ENCODE data around the gene TGFB1I1.

The TGFB1I1 gene

GRCh38 chr16:31508706-31509195 is 36.8 kb downstream of the TGFB1I1 start:
- Mint-ChIP-seq H3K9me3 (no peaks in the 10 kb centered on the region), H3K4me1 (peaks cover 20% of the 10 kb centered on the region)

GRCh38 chr16:31513126-31513525 is 41.2 kb downstream of the TGFB1I1 start:
- Mint-ChIP-seq H3K4me1 (peaks cover 11% of the 10 kb centered on the region), H3K27ac (no peak overlapping the region), H3K36me3 (ENCODE audit: low read depth) (no peaks in the 10 kb centered on the region), H3K9me3 (peaks cover 4% of the 10 kb centered on the region), H3K27me3 (ENCODE audit: low read depth) (peaks cover 14% of the 10 kb centered on the region), H3K4me3 (no peak overlapping the region)
- TF ChIP-seq, protein P1, sequence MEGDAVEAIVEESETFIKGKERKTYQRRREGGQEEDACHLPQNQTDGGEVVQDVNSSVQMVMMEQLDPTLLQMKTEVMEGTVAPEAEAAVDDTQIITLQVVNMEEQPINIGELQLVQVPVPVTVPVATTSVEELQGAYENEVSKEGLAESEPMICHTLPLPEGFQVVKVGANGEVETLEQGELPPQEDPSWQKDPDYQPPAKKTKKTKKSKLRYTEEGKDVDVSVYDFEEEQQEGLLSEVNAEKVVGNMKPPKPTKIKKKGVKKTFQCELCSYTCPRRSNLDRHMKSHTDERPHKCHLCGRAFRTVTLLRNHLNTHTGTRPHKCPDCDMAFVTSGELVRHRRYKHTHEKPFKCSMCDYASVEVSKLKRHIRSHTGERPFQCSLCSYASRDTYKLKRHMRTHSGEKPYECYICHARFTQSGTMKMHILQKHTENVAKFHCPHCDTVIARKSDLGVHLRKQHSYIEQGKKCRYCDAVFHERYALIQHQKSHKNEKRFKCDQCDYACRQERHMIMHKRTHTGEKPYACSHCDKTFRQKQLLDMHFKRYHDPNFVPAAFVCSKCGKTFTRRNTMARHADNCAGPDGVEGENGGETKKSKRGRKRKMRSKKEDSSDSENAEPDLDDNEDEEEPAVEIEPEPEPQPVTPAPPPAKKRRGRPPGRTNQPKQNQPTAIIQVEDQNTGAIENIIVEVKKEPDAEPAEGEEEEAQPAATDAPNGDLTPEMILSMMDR (IDR thresholded peaks at IDR 0.05; ENCODE audit: unreplicated experiment in 3 of 3), result no peak

More at GRCh38 chr16:31508706-31509195, 36.8 kb downstream of the TGFB1I1 start:
- H3K27ac Mint-ChIP-seq, result peak overlapping the region; percentile 100
- TF ChIP-seq, protein P1 (IDR thresholded peaks at IDR 0.05; ENCODE audit: unreplicated experiment in 3 of 3), result no peak
- H3K36me3 Mint-ChIP-seq (ENCODE audit: low read depth), result peaks cover 4% of the 10 kb centered on the region
- H3K27me3 Mint-ChIP-seq (ENCODE audit: low read depth), result no peaks in the 10 kb centered on the region
- peak overlapping the region; percentile 92 to 99 (median 94) for H3K4me3 Mint-ChIP-seq

DNA sequence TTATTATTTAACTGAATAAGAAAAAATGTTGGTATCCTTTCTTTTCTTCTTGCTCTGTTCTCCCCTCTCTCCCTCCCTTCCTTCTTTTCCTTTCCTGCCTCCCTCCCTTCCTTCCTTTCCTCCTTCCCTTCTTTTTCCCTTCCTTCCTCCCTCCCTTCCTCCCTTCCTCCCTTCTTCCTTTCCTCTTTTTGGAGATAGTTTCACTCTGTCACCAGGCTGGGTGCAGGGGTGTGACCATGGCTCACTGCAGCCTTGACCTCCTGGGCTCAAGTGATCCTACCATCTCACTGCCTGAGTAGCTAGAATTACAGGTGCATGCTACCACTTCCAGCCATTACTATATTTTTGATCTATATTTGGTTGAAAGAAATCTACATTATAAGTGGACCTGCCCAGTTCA is 41.9 kb downstream of the TGFB1I1 start:
- Mint-ChIP-seq H3K27ac (no peak overlapping the region), H3K36me3 (ENCODE audit: low read depth) (no peaks in the 10 kb centered on the region), H3K4me3 (no peak overlapping the region), H3K4me1 (peaks cover 5% of the 10 kb centered on the region), H3K9me3 (peaks cover 4% of the 10 kb centered on the region), H3K27me3 (ENCODE audit: low read depth) (peaks cover 14% of the 10 kb centered on the region)
- TF ChIP-seq, protein P1 (IDR thresholded peaks at IDR 0.05; ENCODE audit: unreplicated experiment in 3 of 3), result no peak

- Mint-ChIP-seq H3K27me3 (ENCODE audit: low read depth) (peaks cover 19% of the 10 kb centered on the region), H3K36me3 (ENCODE audit: low read depth) (no peaks in the 10 kb centered on the region), H3K9me3 (peaks cover 4% of the 10 kb centered on the region), H3K4me1 (no peaks in the 10 kb centered on the region), H3K27ac (no peak overlapping the region), H3K4me3 (no peak overlapping the region)
- TF ChIP-seq, protein P1 (IDR thresholded peaks at IDR 0.05; ENCODE audit: unreplicated experiment in 3 of 3), result no peak
Observed at GRCh38 chr16:31517800-31518402, 45.9 kb downstream of the TGFB1I1 start.

DNA sequence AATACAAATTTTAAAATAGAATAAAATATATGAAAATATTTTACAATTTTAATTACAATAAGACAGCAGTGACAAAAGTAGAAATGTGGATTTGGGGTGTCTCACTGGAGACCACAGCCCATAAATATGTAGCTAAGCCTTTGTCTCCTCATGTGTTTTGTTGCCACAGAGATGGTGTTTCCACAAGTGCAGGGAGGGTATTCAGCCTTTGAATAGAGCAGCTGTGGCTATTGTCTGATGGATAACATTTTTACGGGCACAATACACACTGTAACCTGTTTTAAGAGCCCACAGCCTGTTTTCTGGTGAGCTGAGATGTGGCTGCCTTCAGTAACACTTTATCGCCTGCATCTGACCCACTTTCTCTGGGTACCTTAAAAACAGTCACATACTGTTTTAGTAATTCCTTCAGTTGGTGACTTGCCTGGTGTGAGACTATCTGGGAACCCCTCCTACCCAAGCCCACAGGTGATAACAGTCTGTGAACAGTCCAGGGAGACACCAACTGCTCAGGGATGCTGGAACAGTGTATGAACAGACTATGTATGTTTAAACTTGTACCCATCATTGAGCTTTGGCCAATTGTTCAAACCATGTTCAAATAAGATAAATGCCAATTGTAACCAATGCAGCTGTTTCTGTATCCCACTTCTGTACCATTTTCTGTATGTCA is 47.9 kb downstream of the TGFB1I1 start:
- Mint-ChIP-seq H3K9me3 (peaks cover 4% of the 10 kb centered on the region), H3K27ac (no peak overlapping the region), H3K4me1 (no peaks in the 10 kb centered on the region), H3K36me3 (ENCODE audit: low read depth) (no peaks in the 10 kb centered on the region), H3K4me3 (no peak overlapping the region), H3K27me3 (ENCODE audit: low read depth) (peaks cover 27% of the 10 kb centered on the region)
- TF ChIP-seq, protein P1 (IDR thresholded peaks at IDR 0.05; ENCODE audit: unreplicated experiment in 3 of 3), result no peak

Measured in nephron (organoid).